OCI-LY7 (cell line): Measurements from ENCODE around the gene ACAN. TPM values are rescaled to one million over a fixed set of nuclear protein-coding genes. Genes with fewer than 3 reads are reported as not detected.

ENCODE experiments used
- BruUV-seq: library from RNA; stranded (reverse); fragments of 400-500 nt; replicated peaks from 2 replicates; lab custom pipeline; 2021; lab: Mats Ljungman, UMichigan
- CTCF ChIA-PET: fragments of 300-600 bp; sonication (Branson Sonifier 250); formaldehyde crosslinking; loops from one replicate; lab custom pipeline; 2022; ENCODE audit warnings: antibody characterized with exemption; ENCODE audit not compliant: unreplicated experiment; lab: Charles Lee
- POLR2A ChIA-PET: fragments of 300-600 bp; sonication (Branson Sonifier 250); formaldehyde crosslinking; loops from one replicate; lab custom pipeline; 2022; ENCODE audit warnings: antibody characterized with exemption; lab: Charles Lee
- DNase-seq: peaks from one replicate; pipeline ENCODE4 v3.0.0-alpha.2; 2015; ENCODE audit warnings: low spot score
- H2AFZ ChIP-seq: fragments of 200-600 bp; sonication (generic), shearing (Covaris generic); 2 replicates; pipeline ENCODE4 v1.6.1; 2014; ENCODE audit warnings: mild to moderate bottlenecking, antibody characterized with exemption, low read length, moderate library complexity
- H3K27ac ChIP-seq: fragments of 200-600 bp; sonication (generic); 2 replicates; pipeline ENCODE4 v1.5.1; 2014; ENCODE audit warnings: mixed run types, low read depth, mild to moderate bottlenecking, moderate library complexity, low read length, inconsistent platforms; ENCODE audit not compliant: poor library complexity, severe bottlenecking
- H3K36me3 ChIP-seq: fragments of 200-600 bp; sonication (generic); 2 replicates; pipeline ENCODE4 v1.6.1; 2014; ENCODE audit warnings: mild to moderate bottlenecking, antibody characterized with exemption, low read length, moderate library complexity, mixed read lengths; ENCODE audit not compliant: insufficient read depth
- H3K4me1 ChIP-seq: fragments of 200-600 bp; sonication (generic); 2 replicates; pipeline ENCODE4 v1.5.1; 2014; ENCODE audit warnings: mild to moderate bottlenecking, low read length; ENCODE audit not compliant: insufficient read depth, poor library complexity, severe bottlenecking
- H3K4me2 ChIP-seq: fragments of 200-600 bp; sonication (generic); 2 replicates; pipeline ENCODE4 v1.6.1; 2014; ENCODE audit warnings: mild to moderate bottlenecking, low read length
- H3K4me3 ChIP-seq: fragments of 200-600 bp; sonication (generic); 2 replicates; pipeline ENCODE4 v1.5.1; 2014; ENCODE audit warnings: mild to moderate bottlenecking, low read depth, low read length; ENCODE audit not compliant: poor library complexity, severe bottlenecking
- H3K79me2 ChIP-seq: fragments of 200-600 bp; sonication (generic); 2 replicates; pipeline ENCODE4 v1.6.1; 2016; ENCODE audit warnings: low read depth, mild to moderate bottlenecking, low read length, moderate library complexity, mixed read lengths; ENCODE audit not compliant: insufficient read depth
- H3K9me2 ChIP-seq: fragments of 200-600 bp; sonication (generic); 2 replicates; pipeline ENCODE4 v1.6.1; 2016; ENCODE audit warnings: mild to moderate bottlenecking, low read length, mixed read lengths; ENCODE audit not compliant: insufficient read depth
- H3K9me3 ChIP-seq: fragments of 200-600 bp; sonication (generic); 2 replicates; pipeline ENCODE4 v1.6.1; 2014; ENCODE audit warnings: mild to moderate bottlenecking, mixed run types, low read length, mixed read lengths
- H4K20me1 ChIP-seq: fragments of 200-600 bp; sonication (generic); 2 replicates; pipeline ENCODE4 v1.6.1; 2014; ENCODE audit warnings: mild to moderate bottlenecking, antibody characterized with exemption, low read length, moderate library complexity, mixed read lengths; ENCODE audit not compliant: insufficient read depth
- EZH2phosphoT487 ChIP-seq: fragments of 200-600 bp; sonication (generic); IDR thresholded peaks from 2 replicates; pipeline ENCODE4 v1.6.1; 2018; ENCODE audit warnings: low read depth, borderline replicate concordance, mild to moderate bottlenecking, mixed run types, antibody characterized with exemption, low read length, moderate library complexity, mixed read lengths
- intact Hi-C: fragments of 100-400 bp; cut with micrococcal nuclease; formaldehyde crosslinking; loops from one replicate; pipeline ENCODE4 v1.10.0; 2022; ENCODE audit not compliant: unreplicated experiment
- total RNA-seq, 2 experiments: library from RNA; depleted of rRNA in 1 of 2; stranded (reverse); fragments of >200 nt in 1 of 2; shearing (Covaris generic) in 1 of 2; gene quantifications; 2 replicates each; pipeline ENCODE4 v1.2.3, GENCODE V29; 2014 to 2022
- TF ChIP-seq, protein P1 (sequence below): fragments of 200-600 bp; sonication (generic); conservative IDR thresholded peaks from 2 replicates; pipeline ENCODE4 v1.5.1; 2014; ENCODE audit warnings: mild to moderate bottlenecking, antibody characterized with exemption, low read length, moderate library complexity, mixed read lengths

ACAN gene
- total RNA-seq, 2 experiments from 2014 or later = not detected

DNA sequence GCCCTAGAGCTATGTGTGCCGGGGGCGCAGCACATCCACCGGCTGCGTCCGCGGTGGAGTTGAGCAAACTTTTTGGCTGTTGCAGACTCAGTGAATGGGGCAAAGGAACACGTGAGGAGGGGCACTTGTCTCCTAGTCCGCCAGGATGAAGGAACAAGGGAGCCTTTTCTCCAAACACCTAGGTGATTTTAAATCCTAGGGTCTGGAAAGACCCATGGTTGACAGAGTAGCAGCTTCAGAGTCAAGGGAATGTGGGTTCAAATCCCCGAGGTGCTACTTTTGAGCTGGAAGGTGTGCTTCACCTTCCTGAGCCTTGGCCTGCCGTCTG, 648 bp downstream of the ACAN start:
- Histone ChIP-seq H3K36me3 (no peaks in the 10 kb centered on the region), H3K4me2 (no peak overlapping the region), H3K27ac (no peak overlapping the region), H2AFZ (no peak overlapping the region), H3K4me1 (no peaks in the 10 kb centered on the region), H3K4me3 (no peak overlapping the region), H3K79me2 (no peaks in the 10 kb centered on the region), H4K20me1 (no peaks in the 10 kb centered on the region), H3K9me2 (no peaks in the 10 kb centered on the region), H3K9me3 (no peaks in the 10 kb centered on the region)
- TF ChIP-seq EZH2phosphoT487 = no peak
- TF ChIP-seq, protein P1, sequence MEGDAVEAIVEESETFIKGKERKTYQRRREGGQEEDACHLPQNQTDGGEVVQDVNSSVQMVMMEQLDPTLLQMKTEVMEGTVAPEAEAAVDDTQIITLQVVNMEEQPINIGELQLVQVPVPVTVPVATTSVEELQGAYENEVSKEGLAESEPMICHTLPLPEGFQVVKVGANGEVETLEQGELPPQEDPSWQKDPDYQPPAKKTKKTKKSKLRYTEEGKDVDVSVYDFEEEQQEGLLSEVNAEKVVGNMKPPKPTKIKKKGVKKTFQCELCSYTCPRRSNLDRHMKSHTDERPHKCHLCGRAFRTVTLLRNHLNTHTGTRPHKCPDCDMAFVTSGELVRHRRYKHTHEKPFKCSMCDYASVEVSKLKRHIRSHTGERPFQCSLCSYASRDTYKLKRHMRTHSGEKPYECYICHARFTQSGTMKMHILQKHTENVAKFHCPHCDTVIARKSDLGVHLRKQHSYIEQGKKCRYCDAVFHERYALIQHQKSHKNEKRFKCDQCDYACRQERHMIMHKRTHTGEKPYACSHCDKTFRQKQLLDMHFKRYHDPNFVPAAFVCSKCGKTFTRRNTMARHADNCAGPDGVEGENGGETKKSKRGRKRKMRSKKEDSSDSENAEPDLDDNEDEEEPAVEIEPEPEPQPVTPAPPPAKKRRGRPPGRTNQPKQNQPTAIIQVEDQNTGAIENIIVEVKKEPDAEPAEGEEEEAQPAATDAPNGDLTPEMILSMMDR = no peak
- intact Hi-C loops = no loop called here
- no TSS peak for BruUV-seq
- CTCF ChIA-PET = no interaction called here
- DNase-seq = no peak
- POLR2A ChIA-PET = no interaction called here

DNA sequence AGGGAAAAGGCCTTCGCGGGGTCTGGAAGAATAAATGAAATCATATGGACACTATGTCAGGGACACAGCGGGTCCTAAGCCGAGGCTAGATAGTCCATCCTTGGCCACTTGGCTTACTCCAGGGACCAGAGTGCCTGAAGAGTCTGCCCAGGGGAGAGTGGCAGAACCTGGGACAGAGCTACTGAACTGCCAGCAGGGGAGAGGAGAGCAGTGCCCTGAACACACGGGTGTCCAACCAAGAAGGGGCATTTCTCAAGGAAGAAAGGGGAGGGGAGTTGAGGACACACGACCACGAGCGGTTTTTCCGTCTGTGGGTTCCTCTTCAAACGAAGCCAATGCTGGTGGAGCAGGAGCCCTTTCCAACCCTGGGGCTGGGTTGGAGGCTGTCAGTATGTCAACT, 1.0 kb downstream of the ACAN start:
- Histone ChIP-seq H2AFZ (no peak overlapping the region), H3K79me2 (no peaks in the 10 kb centered on the region), H3K36me3 (no peaks in the 10 kb centered on the region), H3K4me2 (no peak overlapping the region), H3K9me3 (no peaks in the 10 kb centered on the region), H3K4me1 (no peaks in the 10 kb centered on the region), H3K4me3 (no peak overlapping the region), H3K27ac (no peak overlapping the region), H3K9me2 (no peaks in the 10 kb centered on the region), H4K20me1 (no peaks in the 10 kb centered on the region)
- ChIA-PET CTCF (no interaction called here), POLR2A (no interaction called here)
- no TSS peak for BruUV-seq
- TF ChIP-seq EZH2phosphoT487 = no peak
- TF ChIP-seq, protein P1 = no peak
- DNase-seq = no peak
- intact Hi-C loops = no loop called here

DNA sequence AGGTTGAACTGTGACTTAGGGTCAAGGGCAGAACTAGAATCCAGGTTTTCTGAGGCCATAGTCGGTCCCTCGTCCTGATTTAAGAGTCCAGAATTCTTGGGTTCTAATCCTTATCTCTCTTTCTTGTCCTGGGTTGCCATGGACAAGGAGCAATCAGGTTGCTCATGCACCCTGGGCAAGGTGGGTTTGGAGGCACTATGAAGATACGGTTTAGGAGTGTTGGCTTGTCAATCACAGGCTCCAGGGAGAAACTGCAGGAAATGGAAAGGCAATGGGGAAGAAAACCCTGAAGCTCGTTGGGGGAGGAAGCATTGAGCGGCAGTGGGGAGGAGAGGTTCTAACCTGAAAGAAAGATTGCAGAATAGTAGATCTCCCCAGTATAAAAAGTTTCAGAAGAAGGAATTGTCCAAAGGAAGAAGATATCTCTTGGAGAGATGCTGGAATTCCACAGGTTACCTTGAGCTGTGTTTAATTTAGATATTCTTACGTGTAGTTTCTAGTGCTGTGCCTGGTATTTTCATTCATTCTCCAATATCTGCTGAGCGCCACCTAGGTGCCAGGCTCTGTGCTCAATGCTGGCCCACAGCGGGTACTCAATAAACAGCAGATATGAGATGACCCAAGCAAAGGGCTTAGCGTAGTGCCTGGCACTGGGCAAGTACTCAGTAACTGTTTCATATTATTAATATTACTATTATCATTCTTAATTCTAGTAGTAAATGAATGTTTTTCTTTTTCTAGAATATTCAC, 2.0 kb downstream of the ACAN start:
- Histone ChIP-seq H4K20me1 (no peaks in the 10 kb centered on the region), H3K9me3 (no peaks in the 10 kb centered on the region), H3K4me1 (no peaks in the 10 kb centered on the region), H3K4me3 (no peak overlapping the region), H3K36me3 (no peaks in the 10 kb centered on the region), H3K79me2 (no peaks in the 10 kb centered on the region), H3K27ac (no peak overlapping the region), H2AFZ (no peak overlapping the region), H3K4me2 (no peak overlapping the region), H3K9me2 (no peaks in the 10 kb centered on the region)
- intact Hi-C loops = no loop called here
- TF ChIP-seq EZH2phosphoT487 = no peak
- TF ChIP-seq, protein P1 = peak; percentile 59
- CTCF ChIA-PET = no interaction called here
- BruUV-seq = no TSS peak
- DNase-seq = peak; percentile 12
- POLR2A ChIA-PET = interaction anchor here (0.7 kb wide), 1 partner anchor 65 kb away, joined by 4 read pairs; no protein-coding TSS in a partner anchor
